DMS79 (cell line): ENCODE measurements around the gene SLC7A6OS.
"Not testable (repeated sequence)": the region's sequence is repeated elsewhere in the genome, so short reads cannot be mapped to it uniquely, and the experiment has no call there.

ENCODE experiments used
- DNase-seq: peaks from one replicate; lab custom pipeline; 2025; lab: John Stamatoyannopoulos, UW

The SLC7A6OS gene

DNA sequence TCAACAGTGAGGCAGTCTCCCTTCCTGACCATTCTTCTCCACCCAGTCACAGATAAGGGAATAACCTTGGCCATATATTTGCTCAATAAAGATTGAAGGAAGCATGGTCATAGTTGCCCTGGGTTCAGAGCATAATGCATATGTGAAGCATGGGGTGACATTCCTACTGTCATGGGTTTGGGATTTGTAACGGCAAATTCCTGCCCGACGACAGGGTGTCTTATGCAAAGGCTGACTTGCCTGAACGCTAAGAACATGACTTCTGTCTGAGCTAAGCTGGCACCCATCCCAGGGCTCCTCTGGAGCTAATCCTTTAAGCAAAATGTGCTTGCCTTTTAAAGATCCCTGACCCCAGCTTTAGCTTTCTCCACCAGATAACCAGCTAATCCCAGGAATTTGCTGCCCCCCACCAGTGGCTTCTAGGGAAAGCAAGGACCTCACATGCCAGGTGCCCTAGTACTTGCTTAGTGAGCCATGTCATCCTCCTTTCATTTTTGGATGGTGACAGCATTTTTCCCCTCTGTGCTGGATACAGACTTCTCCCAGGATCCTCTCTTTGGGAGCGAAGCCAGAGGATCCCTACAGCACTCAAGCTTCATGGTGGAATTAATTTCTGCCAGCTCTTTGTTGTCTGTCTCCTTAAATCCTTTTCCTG lies 11.7 kb downstream of the SLC7A6OS start:
- DNase-seq = no peak

DNA sequence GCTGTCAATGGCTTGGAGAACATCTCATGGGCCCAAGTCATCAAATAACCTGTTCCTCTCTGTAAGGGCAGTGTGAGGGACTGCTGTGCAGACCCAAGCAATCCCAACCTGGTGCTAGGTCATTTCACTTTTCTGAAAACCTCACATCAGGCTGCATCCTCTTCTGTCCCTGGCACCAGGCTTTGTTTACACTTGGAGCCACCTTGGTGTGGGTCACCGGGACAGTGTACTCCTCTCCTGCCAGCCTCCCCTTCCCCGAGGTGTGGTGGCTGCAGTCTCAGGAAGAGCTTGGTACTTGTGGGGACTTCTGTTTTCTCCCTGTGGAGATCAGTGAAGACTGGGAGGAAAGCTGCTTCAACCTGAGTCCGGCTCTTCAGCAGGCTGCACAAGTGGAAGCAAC lies 12.4 kb downstream of the SLC7A6OS start:
- DNase-seq = no peak

DNA sequence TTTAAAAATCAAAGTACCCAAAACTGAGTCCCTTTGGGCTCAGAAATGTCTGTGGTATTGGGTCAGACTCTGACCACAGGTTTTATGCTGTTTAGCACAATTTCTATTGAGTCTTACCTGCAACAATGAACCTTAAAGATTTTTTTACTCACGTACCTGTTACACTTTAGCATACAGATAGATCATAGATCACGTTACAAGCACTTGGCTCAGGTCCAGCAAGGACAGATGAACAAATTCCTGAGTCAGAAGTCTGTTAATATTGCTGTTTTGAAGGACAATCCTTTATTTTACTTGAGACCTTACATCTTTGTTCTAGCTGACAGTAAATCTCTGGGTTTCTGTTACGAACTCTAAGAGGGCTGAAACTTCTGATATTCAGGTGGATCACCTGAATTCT lies 12.8 kb downstream of the SLC7A6OS start:
- DNase-seq = no peak

DNA sequence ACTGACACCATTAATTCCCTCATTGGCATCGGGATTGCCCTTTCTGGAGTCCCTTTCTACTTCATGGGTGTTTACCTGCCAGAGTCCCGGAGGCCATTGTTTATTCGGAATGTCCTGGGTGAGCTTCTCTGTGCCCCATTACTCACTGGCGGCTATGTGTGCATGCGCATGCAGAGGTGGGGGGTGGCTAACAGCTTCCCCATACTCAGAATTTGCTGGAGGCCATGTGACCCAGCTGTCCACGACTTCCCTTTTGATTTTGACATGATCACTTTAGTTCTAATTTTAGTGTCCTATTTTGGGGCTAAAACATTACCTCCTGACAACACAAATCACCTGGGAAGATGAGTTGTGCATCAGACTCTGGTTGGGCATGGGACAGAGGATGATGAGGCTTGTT lies 14.1 kb downstream of the SLC7A6OS start:
- no peak for DNase-seq

DNA sequence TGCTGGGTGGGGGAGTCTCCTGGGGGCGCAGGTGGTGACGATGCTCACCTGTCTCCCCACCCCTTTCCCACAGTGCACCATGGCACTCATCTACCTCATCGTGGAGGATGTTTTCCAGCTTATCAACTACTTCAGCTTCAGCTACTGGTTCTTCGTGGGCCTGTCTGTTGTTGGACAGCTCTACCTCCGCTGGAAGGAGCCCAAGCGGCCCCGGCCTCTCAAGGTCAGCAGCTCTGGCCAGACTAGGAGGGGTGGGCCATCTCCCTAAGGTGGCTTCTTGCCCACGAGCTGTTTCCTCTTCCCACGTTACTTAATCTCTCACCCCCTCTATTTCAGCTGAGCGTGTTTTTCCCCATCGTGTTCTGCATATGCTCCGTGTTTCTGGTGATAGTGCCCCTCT lies 14.5 kb downstream of the SLC7A6OS start:
- no peak for DNase-seq

DNA sequence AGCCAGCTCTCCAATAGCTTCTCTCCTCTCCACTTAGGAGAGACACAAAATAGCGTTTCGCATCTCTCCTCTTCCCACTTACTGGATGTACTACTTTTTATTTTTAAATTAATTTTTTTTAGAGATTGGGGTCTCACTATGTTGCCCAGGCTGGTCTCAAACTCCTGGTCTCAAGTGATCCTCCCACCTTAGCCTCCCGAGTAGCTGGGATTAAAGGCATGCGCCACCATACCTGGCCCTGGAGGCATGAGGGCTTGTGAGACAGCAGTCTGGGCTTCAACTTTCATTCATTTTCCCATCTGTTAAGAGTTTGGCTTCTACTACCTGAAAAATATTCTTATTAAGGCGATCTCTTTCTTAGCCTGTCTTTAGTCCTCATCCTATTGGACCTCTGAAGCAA lies 18.3 kb downstream of the SLC7A6OS start:
- no peak for DNase-seq

DNA sequence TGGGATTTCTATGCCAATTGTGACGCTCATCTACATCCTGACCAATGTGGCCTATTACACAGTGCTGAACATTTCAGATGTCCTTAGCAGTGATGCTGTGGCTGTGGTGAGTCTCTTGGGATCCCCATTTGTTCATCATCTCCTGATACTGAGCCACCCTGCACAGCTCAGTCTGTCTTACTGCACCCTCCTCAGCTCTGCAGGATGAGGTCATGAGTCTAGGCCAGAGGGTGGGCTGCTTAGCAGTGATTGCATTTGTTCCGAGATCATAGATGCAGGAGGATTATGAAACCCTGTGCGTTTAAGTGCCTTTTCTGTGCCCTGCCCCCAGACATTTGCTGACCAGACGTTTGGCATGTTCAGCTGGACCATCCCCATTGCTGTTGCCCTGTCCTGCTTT lies 19.5 kb downstream of the SLC7A6OS start:
- DNase-seq = no peak

DNA sequence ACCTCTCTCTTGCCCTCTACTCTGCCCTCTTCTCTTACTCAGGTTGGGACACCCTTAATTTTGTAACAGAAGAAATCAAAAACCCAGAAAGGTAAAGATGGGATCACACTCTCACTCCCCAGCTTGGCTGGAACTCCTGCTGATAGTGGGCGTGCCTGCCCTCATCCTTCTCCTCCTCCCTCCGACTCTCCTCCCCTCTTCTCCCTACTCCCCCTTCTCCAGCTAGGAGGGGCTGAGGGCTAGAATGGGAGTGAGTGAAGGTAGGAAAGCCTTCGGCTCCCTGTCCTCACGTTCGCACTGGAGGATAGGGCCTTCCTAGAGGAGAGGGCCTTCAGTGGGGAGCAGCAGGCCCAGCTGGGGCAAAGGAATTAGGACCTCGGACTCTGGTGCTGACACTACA lies 20.3 kb downstream of the SLC7A6OS start:
- DNase-seq = no peak

DNA sequence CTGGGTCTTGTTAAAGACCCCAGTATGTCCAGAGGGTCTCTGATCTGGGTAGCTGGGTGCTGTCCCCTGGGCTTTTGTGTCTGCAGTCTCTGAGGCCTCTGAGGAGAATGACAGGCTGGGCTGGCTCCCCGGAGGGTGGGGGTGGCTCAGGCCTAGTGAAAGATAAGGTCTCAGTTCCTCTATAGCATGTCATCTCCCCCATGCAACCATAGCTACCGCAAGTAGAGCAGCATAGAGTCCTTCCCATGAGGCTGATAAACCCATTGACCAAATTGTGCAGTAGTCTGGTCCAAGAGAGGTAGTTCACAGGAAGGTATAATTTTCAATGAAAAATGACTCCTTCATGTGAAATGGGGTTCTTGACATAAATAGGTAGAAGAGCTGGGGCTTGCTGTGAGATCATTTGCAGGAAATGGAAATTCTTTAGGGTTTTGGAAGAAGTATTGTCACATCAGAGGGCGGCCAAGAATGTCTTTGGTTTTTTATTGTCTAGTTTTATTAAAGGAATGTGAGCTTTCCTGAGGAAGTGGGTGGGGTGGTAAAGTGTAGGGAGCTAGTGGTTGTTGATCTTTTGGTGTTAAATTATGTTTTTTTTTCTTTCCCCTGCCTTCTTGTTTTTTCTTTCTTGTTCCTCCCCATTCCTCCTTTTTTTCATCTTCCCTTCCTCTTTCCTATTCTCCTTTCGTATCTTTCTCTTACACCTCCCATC lies 21.0 kb downstream of the SLC7A6OS start:
- DNase-seq = no peak

DNA sequence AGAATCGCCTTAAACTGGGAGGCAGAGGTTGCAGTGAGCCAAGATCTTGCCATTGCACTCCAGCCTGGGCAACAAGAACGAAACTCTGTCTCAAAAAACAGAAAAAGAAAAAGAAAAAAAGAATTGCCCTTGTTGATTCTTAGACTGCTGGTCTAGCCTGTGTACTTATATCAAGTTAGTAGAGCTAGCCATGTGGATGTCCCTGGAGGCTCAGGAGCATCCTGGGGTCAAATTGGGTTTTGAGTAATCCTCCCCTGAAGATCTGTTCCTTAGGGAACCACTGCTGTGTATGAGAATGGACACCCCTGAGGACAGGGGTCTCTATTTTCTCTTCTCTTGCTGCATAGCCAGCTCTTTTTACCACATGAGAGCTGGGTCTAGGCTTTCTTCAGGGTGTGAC lies 21.5 kb downstream of the SLC7A6OS start:
- DNase-seq = no peak

DNA sequence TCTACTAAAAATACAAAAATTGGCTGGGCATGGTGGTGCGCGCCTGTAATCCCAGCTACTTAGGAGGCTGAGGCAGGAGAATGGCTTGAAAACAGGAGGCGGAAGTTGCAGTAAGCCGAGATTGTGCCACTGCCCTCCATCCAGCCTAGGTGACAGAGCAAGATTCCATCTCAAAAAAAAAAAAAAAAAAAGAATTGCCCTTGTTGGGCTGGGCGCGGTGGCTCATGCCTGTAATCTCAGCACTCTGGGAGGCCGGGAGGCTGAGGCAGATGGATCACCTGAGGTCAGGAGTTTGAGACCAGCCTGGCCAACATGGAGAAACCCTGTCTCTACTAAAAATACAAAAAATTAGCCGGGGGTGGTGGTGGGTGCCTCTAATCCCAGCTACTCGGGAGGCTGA lies 21.9 kb downstream of the SLC7A6OS start:
- DNase-seq = not testable (repeated sequence)

DNA sequence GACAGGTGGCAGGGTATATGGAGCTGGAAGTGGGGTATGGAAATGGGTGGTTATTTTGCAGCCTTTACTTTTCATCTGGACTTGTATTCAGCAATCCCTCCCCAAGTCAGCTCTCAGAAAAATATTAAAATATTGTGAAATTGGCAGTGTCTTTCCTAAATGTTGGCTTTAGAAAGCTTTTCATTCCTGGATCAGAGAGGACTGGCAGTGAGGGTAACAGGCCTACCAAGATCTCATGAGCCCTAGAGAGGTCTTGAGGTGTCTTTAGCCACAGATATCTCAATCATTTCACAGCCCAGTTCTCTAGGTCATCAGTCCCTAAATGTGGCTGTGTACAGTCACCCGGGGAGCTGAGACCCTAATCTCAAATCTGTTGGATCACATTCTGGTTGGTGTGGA lies 22.5 kb downstream of the SLC7A6OS start:
- no peak for DNase-seq

DNA sequence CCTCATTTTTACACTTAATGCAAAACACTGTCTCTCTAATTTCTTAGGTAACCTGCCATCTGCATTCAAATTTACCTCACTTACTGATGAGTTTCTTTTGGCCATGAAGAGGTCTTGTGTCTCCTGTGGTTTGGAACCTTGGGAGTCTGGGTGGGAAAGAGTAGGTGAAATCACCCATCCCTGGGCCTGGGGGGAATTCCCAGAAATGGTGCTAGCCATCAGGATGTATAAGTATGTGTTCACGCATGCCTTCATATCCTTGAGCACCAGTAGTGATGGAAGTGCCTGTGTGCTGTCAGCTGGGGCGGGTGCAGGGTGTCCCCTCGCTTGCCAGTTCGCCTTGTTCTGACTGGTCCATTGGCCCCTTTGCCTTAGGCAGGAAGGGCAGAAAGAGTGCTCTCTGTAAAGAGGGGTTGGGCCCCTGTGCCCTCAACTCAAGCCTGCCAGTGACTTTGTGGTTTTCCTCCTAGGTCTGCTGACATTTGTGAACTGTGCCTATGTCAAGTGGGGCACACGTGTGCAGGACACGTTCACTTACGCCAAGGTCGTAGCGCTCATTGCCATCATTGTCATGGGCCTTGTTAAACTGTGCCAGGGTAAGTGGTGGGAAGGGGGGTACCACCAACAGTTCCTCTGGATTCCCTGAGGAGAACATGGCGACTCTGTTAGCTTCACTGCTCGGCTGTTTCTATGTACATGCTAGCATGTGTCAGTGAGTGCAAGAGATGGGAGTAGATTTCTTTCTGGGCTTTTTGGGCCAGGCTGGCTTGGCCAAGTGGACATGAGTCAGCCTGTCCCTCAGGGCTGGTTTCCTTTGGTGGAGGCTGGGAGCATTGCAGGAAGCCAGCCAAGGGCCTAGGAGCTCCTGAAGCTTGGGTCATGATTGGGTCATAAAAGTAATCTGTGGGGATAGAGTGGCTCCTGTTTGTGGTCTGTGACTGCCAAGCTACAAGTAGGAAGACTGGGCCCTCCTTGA lies 23.2 kb downstream of the SLC7A6OS start:
- no peak for DNase-seq

DNA sequence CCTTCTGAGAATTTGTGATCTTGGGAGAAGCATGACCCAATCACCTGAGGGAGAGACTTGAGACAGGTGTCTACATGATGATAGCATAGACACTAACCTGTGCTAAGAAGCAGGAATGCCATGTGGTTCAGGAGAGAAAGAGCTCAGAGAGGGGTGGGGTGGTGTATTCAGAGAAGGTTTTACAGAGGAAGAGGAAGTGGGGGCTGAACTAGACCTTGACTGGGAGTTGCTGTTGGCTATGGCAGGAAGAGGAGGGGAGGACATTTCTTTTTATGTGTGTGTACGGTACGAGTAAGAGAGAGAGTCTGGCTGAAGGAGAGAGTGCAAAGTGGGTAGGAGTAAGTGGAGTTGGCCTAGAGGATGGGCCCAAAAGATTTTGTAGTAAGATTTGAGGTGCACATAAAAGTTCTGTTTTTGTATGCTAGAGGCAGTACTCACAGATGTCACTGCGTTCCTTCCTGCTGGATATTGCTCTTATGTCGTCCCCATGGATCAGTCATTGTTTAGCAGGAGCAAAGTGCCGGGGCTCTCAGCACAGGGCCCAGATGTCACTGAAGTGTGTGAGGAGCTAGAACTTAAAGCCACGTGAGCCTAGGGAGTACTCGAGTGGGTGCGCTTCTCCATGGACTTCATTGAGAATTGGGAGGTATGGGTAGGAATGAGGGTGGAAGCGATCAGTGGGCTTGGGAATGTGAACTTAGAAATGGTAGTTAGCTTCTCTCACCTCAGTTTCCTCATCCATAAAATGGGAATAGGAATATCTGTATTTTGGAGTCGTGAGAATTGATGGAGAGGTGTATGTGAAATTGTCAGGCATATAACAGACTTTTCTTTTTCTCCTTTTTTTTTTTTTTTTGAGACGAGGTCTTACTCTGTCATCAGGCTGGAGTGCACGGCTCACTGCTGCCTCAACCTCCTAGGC lies 24.3 kb downstream of the SLC7A6OS start:
- no peak for DNase-seq

DNA sequence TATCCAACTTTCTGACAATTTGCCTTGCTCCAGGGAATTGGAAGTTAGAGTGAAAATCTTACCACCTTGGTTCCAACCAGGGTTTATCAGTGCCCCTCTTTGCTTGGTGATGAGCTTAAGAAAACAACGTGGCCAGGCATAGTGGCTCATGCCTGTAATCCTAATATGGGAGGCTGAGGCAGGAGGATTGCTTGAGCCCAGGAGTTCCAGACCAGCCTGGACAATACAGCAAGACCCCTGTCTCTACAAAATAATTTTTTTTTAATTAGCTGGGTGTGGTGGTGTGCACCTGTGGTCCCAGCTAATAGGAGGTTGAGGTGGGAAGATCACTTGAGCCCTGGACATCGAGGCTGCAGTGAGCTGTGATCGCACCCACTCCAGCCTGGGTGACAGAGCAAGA lies 25.1 kb downstream of the SLC7A6OS start:
- DNase-seq = no peak

DNA sequence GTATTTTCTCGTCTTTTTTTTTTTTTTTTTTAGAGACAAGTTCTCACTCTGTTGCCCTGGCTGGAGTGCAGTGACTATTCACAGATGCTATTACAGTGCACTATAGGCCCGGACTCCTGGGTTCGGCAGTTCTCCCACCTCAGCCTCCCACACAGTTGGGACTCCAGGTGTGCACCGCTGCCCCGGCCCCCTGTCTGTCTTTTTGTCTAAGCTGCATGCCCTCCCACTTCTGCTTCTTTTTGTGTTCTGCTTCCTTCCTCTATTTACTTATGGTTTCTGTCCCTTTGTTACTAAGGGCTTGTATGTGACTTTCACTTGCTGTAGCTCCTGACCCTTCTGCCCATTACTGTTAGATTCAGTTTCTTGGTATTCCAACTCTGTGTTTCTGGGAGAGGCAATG lies 25.9 kb downstream of the SLC7A6OS start:
- no peak for DNase-seq

DNA sequence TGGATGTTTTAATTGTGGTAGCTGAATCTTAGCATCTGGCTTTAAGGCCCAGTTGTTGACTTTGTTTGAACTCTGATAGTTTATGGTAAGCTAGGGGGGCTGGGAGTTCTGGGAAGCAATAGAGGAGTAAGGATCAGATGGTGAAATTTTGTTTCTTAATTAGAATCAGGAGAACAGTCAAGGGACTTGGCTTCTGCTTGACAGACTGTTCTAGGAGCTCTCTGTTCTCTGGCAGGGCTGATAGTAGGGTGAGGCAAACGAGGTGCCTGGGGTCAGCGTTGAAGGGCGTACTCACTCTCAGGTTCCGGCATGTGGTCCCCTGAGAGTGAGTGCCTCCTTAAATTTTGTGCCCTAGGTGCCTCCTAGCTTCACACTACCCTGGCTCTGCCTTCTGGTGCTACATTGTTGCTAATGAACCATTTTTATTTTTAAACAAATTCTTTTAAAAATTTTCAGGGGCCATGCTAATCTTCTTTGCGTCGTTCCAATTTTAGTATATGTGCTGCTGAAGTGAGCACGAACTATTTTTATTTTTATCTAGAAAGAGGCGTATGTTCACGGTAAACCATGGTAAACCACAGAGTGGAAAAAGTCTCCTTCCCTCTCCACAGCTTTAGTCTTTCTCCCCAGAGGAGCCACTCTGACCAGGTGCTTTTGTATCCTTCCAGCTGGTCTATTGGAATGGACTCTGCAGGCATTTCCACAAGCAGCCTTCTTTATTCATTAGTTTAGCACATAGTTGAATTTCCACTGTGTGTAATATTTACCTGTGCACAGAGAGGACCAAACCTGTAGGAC lies 26.7 kb downstream of the SLC7A6OS start:
- no peak for DNase-seq

DNA sequence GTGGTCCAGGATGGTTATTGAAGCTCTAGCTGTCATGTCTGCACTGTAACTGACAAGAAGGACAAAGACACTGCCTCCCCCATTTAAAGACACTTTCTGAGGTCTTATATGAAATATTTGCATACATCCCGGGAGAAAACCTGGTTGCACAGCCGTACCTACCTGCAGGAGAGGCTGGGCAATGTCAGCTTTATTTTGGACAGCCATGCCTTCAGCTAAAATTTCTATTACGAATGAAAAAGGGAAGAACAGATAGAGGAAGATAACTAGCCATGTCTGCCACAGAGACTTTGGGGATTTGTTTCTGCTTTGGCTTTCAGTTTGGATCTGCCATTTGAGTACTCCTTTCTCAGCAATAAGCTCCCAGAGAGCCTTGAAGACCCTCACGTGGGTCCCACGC lies 27.4 kb downstream of the SLC7A6OS start:
- DNase-seq = no peak

DNA sequence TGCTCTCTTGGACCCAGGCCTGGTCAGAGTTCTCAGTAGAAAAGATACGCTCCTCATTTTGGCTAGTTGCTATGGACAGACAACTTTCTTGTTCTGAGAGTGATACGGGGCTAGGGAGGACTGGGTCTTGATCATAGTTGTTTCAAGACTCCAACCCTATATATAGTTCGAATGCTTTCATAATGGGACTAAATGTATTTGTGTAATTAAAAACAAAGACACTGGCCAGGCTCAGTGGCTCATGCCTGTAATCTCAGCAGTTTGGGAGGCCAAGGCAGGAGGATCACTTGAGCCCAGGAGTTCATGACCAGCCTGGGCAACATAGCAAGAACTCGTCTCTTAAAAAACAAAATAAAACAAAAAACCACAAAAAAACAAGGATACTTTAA lies 28.7 kb downstream of the SLC7A6OS start:
- no peak for DNase-seq

DNA sequence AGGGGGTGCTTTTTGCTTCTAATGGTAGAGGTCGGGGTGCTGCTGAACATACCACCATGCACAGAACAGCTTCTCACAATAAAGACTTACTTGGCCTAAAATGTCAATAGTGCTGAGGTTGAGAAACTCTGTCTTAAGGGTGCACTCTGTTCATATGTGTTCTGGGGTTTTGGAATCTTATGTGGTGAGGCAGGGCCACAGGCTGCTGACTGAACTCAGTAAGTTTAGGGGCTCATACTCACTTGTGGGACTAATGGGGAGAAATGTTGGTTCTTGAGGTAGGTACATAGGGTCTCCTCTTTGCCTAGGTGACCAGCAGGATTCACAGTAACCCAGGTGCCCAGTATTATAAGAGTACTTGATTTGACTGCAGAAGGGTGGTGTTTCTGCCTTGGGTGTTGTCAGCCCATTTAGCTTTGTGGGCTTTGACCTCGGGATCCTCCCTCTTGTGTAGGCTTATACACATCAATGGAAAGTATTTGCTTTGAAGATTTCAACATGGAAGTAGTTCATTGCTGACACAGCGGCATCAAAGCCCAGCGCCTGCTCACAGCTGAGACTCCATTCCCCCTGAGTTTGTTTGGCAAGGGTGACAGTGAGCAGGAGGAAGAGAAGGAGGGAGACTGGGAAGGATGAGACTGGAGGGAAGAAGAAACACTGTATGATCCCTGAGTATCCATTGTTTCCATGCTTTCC lies 29.2 kb downstream of the SLC7A6OS start:
- no peak for DNase-seq
